GM19467 (cell line): ENCODE data around the gene ZC3H10.
"Not testable (repeated sequence)": the region's sequence is repeated elsewhere in the genome, so short reads cannot be mapped to it uniquely, and the experiment has no call there.

Experiments
- ATAC-seq: cut with Tn5 transposase; IDR thresholded peaks from one replicate; pipeline ENCODE4 v1.9.1; 2021; ENCODE audit warnings: mild to moderate bottlenecking, moderate library complexity; ENCODE audit not compliant: unreplicated experiment

Gene ZC3H10

DNA sequence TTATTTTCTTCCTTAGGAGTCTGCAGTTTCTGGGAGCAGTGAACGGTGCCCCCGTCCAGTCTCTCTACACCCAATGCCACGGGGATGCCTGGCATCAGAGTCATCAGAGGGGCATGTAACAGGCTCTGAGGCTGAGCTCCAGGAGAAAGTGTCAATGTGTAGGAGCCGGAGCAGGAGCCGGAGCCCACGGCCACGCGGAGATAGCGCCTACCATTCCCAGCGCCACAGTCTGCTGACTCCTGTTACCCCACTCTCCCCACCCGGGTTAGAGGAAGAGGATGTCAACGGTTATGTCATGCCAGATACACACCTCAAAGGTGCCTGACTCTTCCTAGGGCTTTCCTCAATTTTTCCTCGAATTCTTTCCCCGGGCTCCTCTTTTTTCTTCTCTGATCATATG lies 17.0 kb upstream of the ZC3H10 start:
- no peak for ATAC-seq

- ATAC-seq, result no peak
Measured at GRCh38 chr12:56102683-56103065, 15.4 kb upstream of the ZC3H10 start.

GRCh38 chr12:56103066-56103711 lies 14.9 kb upstream of the ZC3H10 start:
- ATAC-seq, result no peak

DNA sequence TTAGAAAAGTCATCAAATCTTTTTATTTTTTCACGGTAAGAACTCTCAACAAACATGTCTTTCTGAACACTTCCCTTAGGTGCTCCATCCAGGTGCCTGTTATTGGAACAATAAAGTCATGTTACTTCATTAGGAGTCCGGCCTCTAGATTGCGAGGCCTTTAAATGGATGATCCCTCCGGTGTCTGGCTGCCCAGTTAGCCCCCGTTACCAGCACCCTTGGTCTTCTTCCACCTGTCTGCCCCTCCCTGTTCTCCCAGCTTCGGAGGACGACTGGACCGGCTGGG lies 14.3 kb upstream of the ZC3H10 start:
- ATAC-seq, result no peak

DNA sequence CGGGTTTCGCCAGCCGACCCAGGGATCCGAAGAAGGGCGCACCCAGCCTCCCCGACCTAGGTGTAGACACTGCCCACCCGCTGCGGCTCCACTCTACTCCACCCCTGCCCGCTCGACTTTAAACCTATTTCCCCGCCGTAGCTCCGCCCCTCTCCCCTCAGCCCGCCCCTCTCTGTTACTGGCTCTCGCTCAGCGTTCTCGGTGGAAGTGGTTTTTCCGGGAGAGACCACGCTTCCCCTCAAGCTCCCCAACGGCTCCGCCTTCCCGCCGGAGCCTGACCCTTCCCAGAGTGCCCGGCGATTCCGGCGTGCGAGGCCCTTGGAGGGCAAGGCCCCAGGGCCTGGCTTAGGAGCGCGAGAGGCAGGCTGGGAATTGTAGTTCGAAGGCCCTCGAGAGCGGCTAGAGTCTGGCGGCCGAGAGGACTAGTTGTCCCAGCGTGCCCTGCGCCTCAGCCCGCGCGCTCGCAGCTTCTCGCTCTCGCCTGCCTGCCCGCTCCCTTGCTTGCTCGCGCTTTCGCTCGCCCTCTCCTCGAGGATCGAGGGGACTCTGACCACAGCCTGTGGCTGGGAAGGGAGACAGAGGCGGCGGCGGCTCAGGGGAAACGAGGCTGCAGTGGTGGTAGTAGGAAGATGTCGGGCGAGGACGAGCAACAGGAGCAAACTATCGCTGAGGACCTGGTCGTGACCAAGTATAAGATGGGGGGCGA lies 13.8 kb upstream of the ZC3H10 start, which contains the start of gene PA2G4:
Gene PA2G4 (plus strand): TSS at position 451 of the 706 bp plus-strand sequence. CDS start 179 bp downstream, at position 630.
- peak; percentile 95 for ATAC-seq

DNA sequence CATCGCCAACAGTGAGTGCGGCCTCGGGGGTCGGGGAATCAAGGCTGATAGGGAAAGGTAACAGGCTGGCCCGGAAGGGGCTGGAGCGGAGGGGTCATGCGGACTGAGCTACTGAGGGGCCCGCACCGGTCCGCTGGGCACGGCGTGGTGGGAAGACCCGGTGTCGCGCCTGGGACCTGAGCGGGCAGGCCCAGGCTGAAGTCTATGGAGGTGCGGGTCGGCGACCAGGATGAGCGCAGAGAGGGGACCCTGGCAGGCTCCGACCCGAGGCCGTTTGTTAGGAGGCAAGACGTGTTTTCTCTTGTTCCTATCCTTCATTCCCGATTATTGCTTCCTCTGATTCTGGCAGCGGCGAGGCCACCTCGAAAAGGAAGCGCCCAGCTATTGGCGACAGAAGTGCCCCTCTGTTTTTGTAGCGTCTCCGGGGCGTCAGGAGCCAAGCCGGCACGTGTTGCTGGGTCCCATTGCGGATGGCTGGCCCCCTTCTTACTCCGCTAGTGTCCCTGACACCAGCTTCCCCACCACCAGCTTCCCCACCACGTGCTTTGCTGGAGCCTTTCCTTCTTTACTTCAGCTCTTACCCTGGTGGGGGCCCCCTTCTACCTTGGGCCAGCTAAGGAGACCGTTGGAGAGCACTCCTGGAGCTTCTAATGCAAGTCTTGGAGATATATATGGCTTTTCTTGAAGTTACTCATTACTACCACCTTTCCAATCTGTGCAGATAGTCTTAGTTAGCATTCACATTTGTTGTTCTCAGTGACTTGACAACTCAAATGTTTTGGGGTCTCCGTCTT lies 13.1 kb upstream of the ZC3H10 start:
- ATAC-seq, result peak; percentile 6

DNA sequence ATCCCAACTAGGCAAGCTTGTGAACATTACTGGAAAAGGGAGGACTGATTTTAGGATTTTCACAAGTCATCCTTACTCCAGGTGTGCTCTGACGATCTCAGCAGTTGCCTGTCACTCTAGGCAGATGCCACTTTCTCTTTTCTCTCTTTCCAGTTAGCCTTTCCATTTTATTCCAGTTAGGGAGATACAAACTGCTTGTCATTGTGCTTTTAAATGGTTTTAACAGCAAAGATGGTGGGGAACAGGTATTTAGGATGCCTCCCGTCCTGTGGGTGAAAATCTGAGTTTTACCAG lies 12.5 kb upstream of the ZC3H10 start:
- ATAC-seq, result no peak

DNA sequence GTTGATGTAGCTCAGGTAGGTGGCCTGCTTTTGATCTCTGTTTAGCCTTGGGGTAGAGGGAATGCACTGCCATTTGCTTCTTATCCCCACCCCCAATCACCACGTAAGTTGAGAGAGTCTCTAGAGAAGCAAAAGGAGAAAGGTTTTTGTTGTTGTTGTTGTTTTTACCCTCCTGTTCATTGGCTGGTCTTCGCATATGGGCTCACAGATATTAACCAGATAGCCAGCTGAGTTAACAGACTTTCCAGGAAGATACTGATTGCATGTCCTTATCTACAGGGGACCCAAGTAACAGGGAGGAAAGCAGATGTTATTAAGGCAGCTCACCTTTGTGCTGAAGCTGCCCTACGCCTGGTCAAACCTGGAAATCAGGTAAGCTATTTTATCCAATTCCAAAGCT lies 10.8 kb upstream of the ZC3H10 start:
- ATAC-seq, result no peak

GRCh38 chr12:56110571-56110970 lies 7.5 kb upstream of the ZC3H10 start:
- ATAC-seq, result no peak

DNA sequence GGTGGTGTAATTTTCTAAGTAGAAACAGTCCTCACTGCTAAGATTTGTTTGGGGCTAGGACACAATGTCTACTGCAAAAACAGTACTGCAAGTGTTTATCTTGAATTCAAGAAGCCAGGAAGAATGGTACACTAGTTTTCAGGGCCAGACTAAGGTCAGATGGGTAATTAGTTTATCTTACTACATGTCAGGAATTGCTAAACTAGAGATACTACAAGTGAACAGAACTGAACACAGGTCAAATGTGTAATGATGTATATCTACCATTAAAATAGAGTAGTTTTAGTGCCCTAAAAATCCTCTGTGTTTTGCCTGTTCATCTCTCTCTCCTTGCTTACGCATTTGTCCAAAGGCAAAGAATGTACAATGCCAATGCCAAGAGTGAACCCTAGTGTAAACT lies 4.0 kb upstream of the ZC3H10 start:
- no peak for ATAC-seq

DNA sequence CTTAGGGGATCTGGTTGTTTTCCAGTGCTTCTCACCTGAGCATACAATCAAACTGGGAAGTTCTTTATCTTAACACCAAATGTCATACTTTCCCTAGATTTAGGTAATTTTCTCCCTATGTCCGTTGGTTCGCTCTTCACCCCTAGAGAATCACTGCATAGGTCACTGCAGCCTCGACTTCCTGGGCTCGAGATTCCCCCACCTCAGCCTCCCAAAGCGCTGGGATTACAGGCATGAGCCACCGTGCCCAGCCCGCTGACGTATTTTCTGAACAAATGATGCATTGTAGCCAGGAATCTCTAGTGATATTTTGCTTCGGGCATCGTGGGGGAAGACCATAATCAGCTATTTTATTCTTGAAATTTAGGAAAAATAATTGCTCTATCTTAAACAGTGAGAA lies 2.7 kb upstream of the ZC3H10 start:
- ATAC-seq, result no peak

- peak; percentile 44 for ATAC-seq
Measured at GRCh38 chr12:56116267-56117081, 1.6 kb upstream of the ZC3H10 start, which contains the start of gene RPL41. TSS of gene RPL41 (plus strand) at chr12:56116633.

- ATAC-seq, result not testable (repeated sequence)
Measured at GRCh38 chr12:56117082-56117706, 872 bp upstream of the ZC3H10 start.

DNA sequence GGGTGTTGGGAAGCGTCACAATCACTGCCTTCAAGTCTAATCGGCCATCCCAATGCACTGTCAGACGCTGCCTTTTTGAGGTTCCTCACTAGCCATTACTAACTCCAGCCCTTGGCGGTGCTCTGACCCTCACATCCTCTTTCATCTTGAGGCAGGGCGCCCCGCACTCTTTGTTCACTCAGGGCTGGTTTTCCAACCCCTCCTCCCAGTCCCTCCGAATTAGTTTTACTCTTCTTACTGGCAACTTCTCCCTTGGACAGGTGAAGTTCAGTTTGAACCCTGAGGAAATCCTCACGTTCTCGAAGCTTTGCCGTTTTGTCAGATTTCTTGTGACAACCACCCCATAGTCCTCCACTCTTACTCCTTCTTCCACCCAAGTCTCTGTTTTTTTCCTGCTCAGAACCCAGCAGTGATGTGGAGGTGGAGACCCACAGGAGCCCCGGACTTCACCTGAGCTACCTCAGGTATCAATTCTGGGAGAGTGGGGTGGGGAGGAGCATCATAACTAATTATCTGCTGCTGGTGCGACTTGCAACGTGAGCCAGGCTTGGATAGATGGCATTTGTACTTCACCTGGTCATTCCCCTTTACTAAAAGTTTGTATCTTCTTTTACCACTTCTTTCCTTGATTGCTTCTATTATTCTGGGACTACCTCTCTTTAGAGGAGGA lies 757 bp downstream of the ZC3H10 start:
- no peak for ATAC-seq

DNA sequence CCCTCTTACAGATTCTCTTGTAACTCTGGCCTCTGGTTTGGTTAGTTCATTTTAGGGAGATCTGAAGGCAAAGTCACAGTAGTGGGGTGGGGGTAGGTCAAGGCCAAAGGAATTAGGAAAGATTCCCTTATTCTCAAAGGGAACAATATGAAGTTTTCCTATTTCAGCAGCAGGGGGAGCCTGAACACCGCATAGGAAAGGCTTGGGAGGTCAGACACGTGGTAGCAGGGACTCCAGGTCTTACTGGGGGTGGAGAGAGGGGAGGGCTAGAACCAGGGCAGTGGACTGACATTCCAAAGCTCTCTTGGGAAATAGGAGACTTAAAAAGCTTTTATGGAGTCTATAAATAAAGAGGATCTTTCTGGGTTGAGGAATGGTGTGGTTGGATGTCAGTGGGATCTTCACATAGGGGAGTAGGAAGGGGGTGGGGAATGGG lies 1.3 kb downstream of the ZC3H10 start:
- ATAC-seq, result no peak

DNA sequence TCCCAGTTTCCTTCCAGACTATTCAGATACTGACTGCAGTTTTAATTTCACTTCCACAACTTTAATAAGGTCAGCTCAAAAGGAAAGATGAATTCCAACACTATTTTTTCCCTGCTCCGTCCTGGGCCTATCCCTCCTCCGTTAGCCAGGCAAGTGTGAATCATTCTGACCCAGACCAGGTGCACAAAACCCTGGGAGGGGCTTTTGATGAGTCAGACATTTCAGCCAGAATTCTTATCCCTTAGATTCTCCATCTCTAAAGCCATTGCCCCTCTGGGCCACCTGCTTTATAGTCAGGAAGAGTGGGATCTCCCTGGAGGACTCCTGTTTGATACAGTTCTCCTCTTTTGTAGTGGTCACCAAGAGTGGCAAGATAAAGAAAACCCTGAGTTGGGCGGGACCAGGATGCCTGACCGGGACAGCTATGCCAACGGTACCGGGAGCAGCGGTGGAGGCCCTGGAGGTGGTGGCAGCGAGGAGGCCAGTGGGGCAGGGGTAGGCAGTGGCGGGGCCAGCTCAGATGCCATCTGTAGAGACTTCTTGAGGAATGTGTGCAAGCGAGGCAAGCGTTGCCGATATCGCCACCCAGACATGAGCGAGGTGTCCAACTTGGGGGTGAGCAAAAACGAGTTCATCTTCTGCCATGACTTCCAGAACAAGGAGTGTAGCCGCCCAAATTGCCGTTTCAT lies 2.2 kb downstream of the ZC3H10 start:
- ATAC-seq, result no peak

DNA sequence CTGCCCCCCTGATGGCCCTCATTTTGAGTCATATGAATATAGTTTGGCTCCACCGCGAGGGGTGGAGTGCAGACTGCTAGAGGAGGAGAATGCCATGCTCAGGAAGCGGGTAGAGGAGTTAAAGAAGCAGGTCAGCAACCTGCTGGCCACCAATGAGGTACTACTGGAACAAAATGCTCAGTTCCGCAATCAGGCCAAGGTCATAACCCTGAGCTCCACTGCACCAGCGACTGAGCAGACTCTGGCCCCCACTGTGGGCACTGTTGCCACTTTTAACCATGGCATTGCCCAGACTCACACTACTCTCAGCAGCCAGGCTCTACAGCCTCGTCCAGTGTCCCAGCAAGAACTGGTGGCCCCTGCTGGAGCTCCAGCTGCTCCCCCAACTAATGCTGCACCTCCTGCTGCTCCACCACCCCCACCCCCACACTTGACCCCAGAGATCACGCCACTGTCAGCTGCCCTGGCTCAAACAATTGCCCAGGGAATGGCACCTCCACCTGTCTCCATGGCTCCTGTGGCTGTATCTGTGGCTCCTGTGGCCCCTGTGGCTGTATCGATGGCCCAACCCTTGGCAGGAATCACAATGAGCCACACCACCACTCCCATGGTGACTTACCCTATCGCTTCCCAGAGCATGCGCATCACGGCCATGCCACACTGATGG lies 3.3 kb downstream of the ZC3H10 start:
- ATAC-seq, result no peak

DNA sequence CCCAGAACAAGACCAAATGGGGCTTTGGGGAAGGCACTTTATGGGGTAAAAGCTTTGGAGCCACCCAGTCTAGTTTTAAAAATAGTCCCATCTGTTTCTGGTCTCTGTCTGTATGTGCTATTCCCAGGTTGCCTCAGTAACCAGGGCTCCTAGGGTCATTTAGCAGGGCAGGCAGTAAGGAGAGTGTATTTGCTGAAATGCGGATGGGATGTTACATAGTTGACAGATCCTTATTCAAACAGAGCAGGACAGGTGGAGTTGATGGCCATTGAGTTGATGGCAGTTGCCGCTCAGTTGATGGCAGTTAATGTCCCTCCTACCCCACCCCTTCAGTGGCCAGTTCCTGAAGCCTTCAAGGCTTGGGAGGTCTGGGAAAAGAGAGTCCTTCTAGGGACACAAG lies 4.6 kb downstream of the ZC3H10 start:
- no peak for ATAC-seq

GRCh38 chr12:56124133-56124532 lies 6.1 kb downstream of the ZC3H10 start:
- no peak for ATAC-seq
